Mesangial cell (primary cell): Measurements from ENCODE around the gene P2RY12. TPM values are rescaled to one million over a fixed set of nuclear protein-coding genes. Genes with fewer than 3 reads are reported as not detected.

Experiments
- total RNA-seq: library from RNA; depleted of rRNA; stranded (reverse); fragments of >200 nt; gene quantifications from 2 replicates; pipeline ENCODE4 v1.2.3, GENCODE V29; 2015

Gene P2RY12
- total RNA-seq: not detected in 2 replicates

GRCh38 chr3:151384741-151385174, at the start of gene P2RY12:
TSS of gene P2RY12 (minus strand) at chr3:151384753. CDS start at chr3:151338845, 45,908 bp downstream.

GRCh38 chr3:151329363-151329762, 55.2 kb downstream of the P2RY12 start, which contains the start of gene P2RY13:
TSS of gene P2RY13 (minus strand) at chr3:151329549. CDS start at chr3:151329528, 21 bp downstream.

GRCh38 chr3:151316267-151316991, 68.1 kb downstream of the P2RY12 start, which contains the start of gene GPR87:
TSS of gene GPR87 (minus strand) at chr3:151316820. CDS start at chr3:151300100, 16,720 bp downstream.

Other genes starting within 250 kb of the P2RY12 start
- not detected in 2 replicates for gene GPR171, start 181.5 kb downstream of the P2RY12 start, total RNA-seq
- not detected in 2 replicates for gene P2RY14, start 106.2 kb downstream of the P2RY12 start, total RNA-seq
- 0.49 and 0.51 TPM in 2 replicates for gene GPR87, start 67.9 kb downstream of the P2RY12 start, total RNA-seq
- gene P2RY13, start 55.2 kb downstream of the P2RY12 start, total RNA-seq: not detected in 2 replicates
- 0.63 and 1.1 TPM in 2 replicates for gene IGSF10, start 76.3 kb upstream of the P2RY12 start, total RNA-seq